Smooth muscle cell (in vitro differentiated cells): ENCODE data around the gene MYH10. TPM values are rescaled to one million over a fixed set of nuclear protein-coding genes. Genes with fewer than 3 reads are reported as not detected.

Experiments used
- DNase-seq: peaks from one replicate; lab custom pipeline; 2025; ENCODE audit not compliant: unreplicated experiment; lab: John Stamatoyannopoulos, UW
- H2AFZ ChIP-seq: fragments of 200-600 bp; sonication (generic); 2 replicates; pipeline ENCODE4 v1.6.0; 2016; ENCODE audit warnings: antibody characterized with exemption, low read depth, mild to moderate bottlenecking
- H3F3A ChIP-seq: fragments of 200-600 bp; sonication (generic); 2 replicates; pipeline ENCODE4 v1.6.0; 2017; ENCODE audit warnings: antibody characterized with exemption, low read depth
- H3K27ac ChIP-seq: fragments of 200-600 bp; sonication (generic); 2 replicates; pipeline ENCODE4 v1.5.1; 2016; ENCODE audit warnings: low read depth, mild to moderate bottlenecking
- H3K27me3 ChIP-seq: fragments of 200-600 bp; sonication (generic); 2 replicates; pipeline ENCODE4 v1.6.1; 2016; ENCODE audit warnings: low read depth, mild to moderate bottlenecking
- H3K36me3 ChIP-seq: fragments of 200-600 bp; sonication (generic); 2 replicates; pipeline ENCODE4 v1.5.1; 2016; ENCODE audit warnings: low read depth
- H3K4me1 ChIP-seq: fragments of 200-600 bp; sonication (generic); 2 replicates; pipeline ENCODE4 v1.5.1; 2016; ENCODE audit warnings: low read depth
- H3K4me2 ChIP-seq: fragments of 200-600 bp; sonication (generic); 2 replicates; pipeline ENCODE4 v1.6.0; 2016; ENCODE audit warnings: mild to moderate bottlenecking
- H3K4me3 ChIP-seq: fragments of 200-600 bp; sonication (generic); 2 replicates; pipeline ENCODE4 v1.5.1; 2016; ENCODE audit warnings: mild to moderate bottlenecking
- H3K79me2 ChIP-seq: fragments of 200-600 bp; sonication (generic); 2 replicates; pipeline ENCODE4 v1.6.0; 2016; ENCODE audit warnings: low read depth, mild to moderate bottlenecking
- H3K9ac ChIP-seq: fragments of 200-600 bp; sonication (generic); 2 replicates; pipeline ENCODE4 v1.6.0; 2016; ENCODE audit warnings: low read depth
- H3K9me3 ChIP-seq: fragments of 200-600 bp; sonication (generic); replicated peaks from 2 replicates; pipeline ENCODE4 v1.5.1; 2016; ENCODE audit warnings: low read depth
- H4K20me1 ChIP-seq: fragments of 200-600 bp; sonication (generic); 2 replicates; pipeline ENCODE4 v1.6.0; 2016; ENCODE audit warnings: low read depth
- CTCF ChIP-seq: fragments of 200-600 bp; sonication (generic); IDR thresholded peaks from 2 replicates; pipeline ENCODE4 v1.5.1; 2017; ENCODE audit warnings: borderline replicate concordance, mild to moderate bottlenecking, antibody characterized with exemption; ENCODE audit not compliant: insufficient read depth, poor library complexity, severe bottlenecking
- WGBS: methylation state at CpG from one replicate; pipeline ENCODE4 v1.1.7; 2016; ENCODE audit warnings: low lambda C conversion rate; 5-methylcytosine and 5-hydroxymethylcytosine counted together
- polyA plus RNA-seq: library from polyadenylated mRNA; unstranded; fragments of >200 nt; fragmentation: Nextera tagmentation; extraction: Ambion mirVana; gene quantifications from 2 replicates; pipeline ENCODE4 v1.2.1, GENCODE V29; 2016
- total RNA-seq: library from RNA; depleted of rRNA; stranded (reverse); fragments of >200 nt; gene quantifications from 2 replicates; pipeline ENCODE4 v1.2.3, GENCODE V29; 2014

Gene MYH10
- total and polyA plus RNA-seq, 2 experiments from 2014 or later = 112 to 146 TPM

GRCh38 chr17:8599351-8600011 is 31.0 kb downstream of the MYH10 start:
- WGBS = 78% methylated on average over 1 of the region's 1 CpG
- Histone ChIP-seq H3K4me2 (no peak overlapping the region), H3K27me3 (no peaks in the 10 kb centered on the region), H3K27ac (no peak overlapping the region), H3K4me3 (no peak overlapping the region), H2AFZ (no peak overlapping the region), H3K9ac (no peak overlapping the region), H3K36me3 (peaks cover 10% of the 10 kb centered on the region), H4K20me1 (peaks cover 44% of the 10 kb centered on the region), H3F3A (no peaks in the 10 kb centered on the region), H3K4me1 (no peaks in the 10 kb centered on the region), H3K9me3 (no peaks in the 10 kb centered on the region), H3K79me2 (peaks cover 76% of the 10 kb centered on the region)
- DNase-seq = no peak
- TF ChIP-seq CTCF = no peak

GRCh38 chr17:8598913-8599312 is 31.6 kb downstream of the MYH10 start:
- Histone ChIP-seq H3K9me3 (no peaks in the 10 kb centered on the region), H3K9ac (no peak overlapping the region), H3K27me3 (no peaks in the 10 kb centered on the region), H3K4me2 (no peak overlapping the region), H2AFZ (no peak overlapping the region), H3K4me3 (no peak overlapping the region), H3K79me2 (peaks cover 77% of the 10 kb centered on the region), H3F3A (no peaks in the 10 kb centered on the region), H3K4me1 (no peaks in the 10 kb centered on the region), H3K27ac (no peak overlapping the region), H3K36me3 (peaks cover 7% of the 10 kb centered on the region), H4K20me1 (peaks cover 43% of the 10 kb centered on the region)
- TF ChIP-seq CTCF = no peak
- 91% methylated on average over 1 of the region's 1 CpG for WGBS
- DNase-seq = no peak

DNA sequence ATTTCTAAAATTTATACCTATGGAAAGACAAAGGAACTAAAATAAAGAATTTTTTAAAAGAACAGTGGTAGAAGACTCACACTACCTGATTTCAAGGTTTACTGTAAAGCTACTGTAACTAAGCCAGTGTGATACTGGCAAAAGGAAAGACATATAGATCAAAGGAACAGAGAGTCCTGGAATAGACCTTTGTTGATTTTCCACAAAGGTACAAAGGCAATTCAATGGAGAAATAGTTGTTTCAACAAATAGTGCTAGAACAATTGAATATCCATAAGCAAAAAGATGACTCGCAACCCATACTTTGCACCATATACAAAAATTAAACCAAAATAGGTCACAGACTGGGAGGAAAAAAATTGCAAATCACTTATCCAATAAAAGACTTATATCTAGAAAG is 36.7 kb downstream of the MYH10 start:
- Histone ChIP-seq H4K20me1 (peaks cover 42% of the 10 kb centered on the region), H3K4me2 (no peak overlapping the region)

More for the DNA sequence above, 36.7 kb downstream of the MYH10 start:
- Histone ChIP-seq H2AFZ (no peak overlapping the region), H3K79me2 (peaks cover 83% of the 10 kb centered on the region), H3K27ac (no peak overlapping the region), H3K36me3 (peaks cover 15% of the 10 kb centered on the region), H3K9me3 (no peaks in the 10 kb centered on the region), H3K4me1 (no peaks in the 10 kb centered on the region), H3K27me3 (no peaks in the 10 kb centered on the region), H3K4me3 (no peak overlapping the region), H3F3A (no peaks in the 10 kb centered on the region), H3K9ac (no peak overlapping the region)
- WGBS = 100% methylated on average over 1 of the region's 1 CpG
- no peak for TF ChIP-seq CTCF
- no peak for DNase-seq
